H1 (cell line): ENCODE results near the gene CA7. TPM values are rescaled to one million over a fixed set of nuclear protein-coding genes. Genes with fewer than 3 reads are reported as not detected.

Source experiments
- CTCF ChIA-PET: fragments of 300-600 bp; sonication (Branson Sonifier 250); formaldehyde crosslinking; loops from one replicate; lab custom pipeline; 2021; ENCODE audit not compliant: partially characterized antibody; lab: Charles Lee
- POLR2A ChIA-PET: fragments of 300-600 bp; sonication (Branson Sonifier 250); formaldehyde crosslinking; loops from one replicate; lab custom pipeline; 2021; ENCODE audit warnings: inconsistent platforms; ENCODE audit not compliant: partially characterized antibody; lab: Charles Lee
- DNase-seq, 2 experiments: peaks; one replicate each; pipeline versions ENCODE4 v3.0.0 to v3.0.0-alpha.2; 2010 to 2022; ENCODE audit warnings: low spot score in 2 of 2, low read depth in 1 of 2, mixed read lengths in 1 of 2
- FAIRE-seq: peaks from 2 replicates; lab custom pipeline; 2011; peaks lifted over from hg19 to GRCh38; lab: Jason Lieb, UNC
- H2AFZ ChIP-seq: 2 replicates; pipeline ENCODE4 v1.8.1; 2012; ENCODE audit warnings: low read length, inconsistent platforms
- H2AK5ac ChIP-seq: 2 replicates; pipeline ENCODE4 v1.6.1; 2013; ENCODE audit warnings: low read depth, low read length
- H2BK120ac ChIP-seq: replicated peaks from 2 replicates; pipeline ENCODE3; 2013; ENCODE audit warnings: low read depth, low read length, inconsistent platforms
- H2BK12ac ChIP-seq: 2 replicates; pipeline ENCODE4 v1.6.1; 2013; ENCODE audit warnings: low read depth, low read length
- H2BK15ac ChIP-seq: 2 replicates; pipeline ENCODE4 v1.6.1; 2013; ENCODE audit warnings: low read length
- H2BK20ac ChIP-seq: 2 replicates; pipeline ENCODE4 v1.6.1; 2013; ENCODE audit warnings: low read length
- H2BK5ac ChIP-seq: 2 replicates; pipeline ENCODE4 v1.6.1; 2013; ENCODE audit warnings: low read depth, low read length
- H3K14ac ChIP-seq: 2 replicates; pipeline ENCODE4 v1.6.1; 2013; ENCODE audit warnings: inconsistent platforms; ENCODE audit not compliant: insufficient read length
- H3K18ac ChIP-seq: 2 replicates; pipeline ENCODE4 v1.6.1; 2013; ENCODE audit warnings: low read length; ENCODE audit errors: extremely low read depth
- H3K23ac ChIP-seq: 2 replicates; pipeline ENCODE4 v1.6.1; 2013; ENCODE audit warnings: inconsistent platforms; ENCODE audit not compliant: insufficient read length
- H3K23me2 ChIP-seq: 2 replicates; pipeline ENCODE4 v1.6.1; 2013; ENCODE audit warnings: low read depth, low read length
- H3K27ac ChIP-seq: 2 replicates; pipeline ENCODE4 v1.6.1; 2011; ENCODE audit warnings: low read depth, low read length, inconsistent platforms
- H3K27me3 ChIP-seq, 4 experiments: replicated peaks in 1 of 4; 1 replicate in 1 of 4; 2 replicates in 3 of 4; pipeline versions ENCODE4 v1.6.1 to v1.8.1; 2011 to 2013; ENCODE audit warnings: low read length in 3 of 4, mild to moderate bottlenecking in 3 of 4, inconsistent platforms in 2 of 4, mixed read lengths in 2 of 4, moderate library complexity in 1 of 4; ENCODE audit not compliant: control insufficient read depth in 3 of 4, insufficient read depth in 3 of 4; ENCODE audit errors: extremely low read depth in 1 of 4
- H3K36me3 ChIP-seq, 4 experiments: 2 replicates each; pipeline versions ENCODE4 v1.6.1 to v1.8.1; 2011 to 2013; ENCODE audit warnings: mild to moderate bottlenecking in 4 of 4, low read length in 3 of 4, moderate library complexity in 2 of 4, control low read depth in 1 of 4, inconsistent platforms in 1 of 4; ENCODE audit not compliant: insufficient read depth in 4 of 4, control insufficient read depth in 2 of 4
- H3K4ac ChIP-seq: replicated peaks from 2 replicates; pipeline ENCODE3; 2013; ENCODE audit warnings: low read length, low read depth, mixed read lengths, inconsistent platforms; ENCODE audit not compliant: insufficient read length
- H3K4me1 ChIP-seq, 4 experiments: replicated peaks in 1 of 4; 1 replicate in 1 of 4; 2 replicates in 3 of 4; pipeline versions ENCODE4 v1.6.1 to v1.8.1; 2011 to 2013; ENCODE audit warnings: low read length in 3 of 4, inconsistent platforms in 2 of 4, mixed read lengths in 1 of 4; ENCODE audit not compliant: insufficient read depth in 4 of 4, control insufficient read depth in 3 of 4
- H3K4me2 ChIP-seq, 2 experiments: 2 replicates each; pipeline versions ENCODE4 v1.6.1 to v1.8.1; 2011 to 2013; ENCODE audit warnings: low read depth in 2 of 2, low read length in 2 of 2, control low read depth in 1 of 2, inconsistent platforms in 1 of 2, mild to moderate bottlenecking in 1 of 2; ENCODE audit not compliant: insufficient read depth in 1 of 2
- H3K4me3 ChIP-seq, 4 experiments: fragments of 200-600, 300-600 bp in 1 of 4; sonication (generic), shearing (Covaris generic), sonication (Bioruptor Twin) in 1 of 4; 2 replicates each; pipeline versions ENCODE4 v1.5.1 to v1.8.1; 2011 to 2016; ENCODE audit warnings: low read length in 4 of 4, low read depth in 3 of 4, control low read depth in 2 of 4, inconsistent platforms in 2 of 4, mild to moderate bottlenecking in 2 of 4, mixed read lengths in 1 of 4, moderate library complexity in 1 of 4; ENCODE audit not compliant: insufficient read depth in 2 of 4; ENCODE audit errors: extremely low read depth in 1 of 4
- H3K56ac ChIP-seq: replicated peaks from 2 replicates; pipeline ENCODE3; 2013; ENCODE audit warnings: low read depth, mild to moderate bottlenecking, mixed read lengths, low read length, inconsistent platforms; ENCODE audit not compliant: insufficient read length
- H3K79me1 ChIP-seq: 2 replicates; pipeline ENCODE4 v1.6.1; 2013; ENCODE audit warnings: low read depth, low read length, control low read depth
- H3K79me2 ChIP-seq, 2 experiments: 2 replicates each; pipeline versions ENCODE4 v1.6.1 to v1.8.1; 2012 to 2013; ENCODE audit warnings: low read length in 2 of 2, mild to moderate bottlenecking in 2 of 2, inconsistent platforms in 1 of 2; ENCODE audit not compliant: insufficient read depth in 2 of 2, control insufficient read depth in 1 of 2
- H3K9ac ChIP-seq, 4 experiments: replicated peaks in 1 of 4; 1 replicate in 1 of 4; 2 replicates in 3 of 4; pipeline versions ENCODE4 v1.6.1 to v1.8.1; 2011 to 2013; ENCODE audit warnings: low read depth in 3 of 4, low read length in 3 of 4, control low read depth in 2 of 4, mild to moderate bottlenecking in 2 of 4, moderate library complexity in 2 of 4, inconsistent platforms in 1 of 4; ENCODE audit errors: extremely low read depth in 1 of 4
- H3K9me3 ChIP-seq, 2 experiments: 2 replicates each; pipeline versions ENCODE4 v1.6.1 to v1.8.1; 2012 to 2013; ENCODE audit warnings: mild to moderate bottlenecking in 2 of 2, moderate library complexity in 2 of 2, control low read depth in 1 of 2, inconsistent platforms in 1 of 2, low read depth in 1 of 2, low read length in 1 of 2, mixed read lengths in 1 of 2; ENCODE audit not compliant: insufficient read depth in 2 of 2
- H4K20me1 ChIP-seq, 2 experiments: replicated peaks in 1 of 2; 2 replicates each; pipeline versions ENCODE3 to v1.8.1; 2011 to 2013; ENCODE audit warnings: inconsistent platforms in 2 of 2, low read length in 2 of 2, mild to moderate bottlenecking in 1 of 2; ENCODE audit not compliant: insufficient read depth in 2 of 2, control insufficient read depth in 1 of 2
- H4K5ac ChIP-seq: 2 replicates; pipeline ENCODE4 v1.6.1; 2013; ENCODE audit warnings: low read length, low read depth, mixed read lengths, inconsistent platforms; ENCODE audit not compliant: insufficient read length
- H4K8ac ChIP-seq: 2 replicates; pipeline ENCODE4 v1.8.0; 2013; ENCODE audit warnings: mild to moderate bottlenecking, moderate library complexity, low read length, inconsistent platforms; ENCODE audit not compliant: insufficient read depth; ENCODE audit errors: extremely low read depth
- H4K91ac ChIP-seq: replicated peaks from 2 replicates; pipeline ENCODE3; 2013; ENCODE audit warnings: low read length, mixed read lengths, inconsistent platforms; ENCODE audit not compliant: insufficient read length
- CTCF ChIP-seq, 3 experiments: IDR thresholded peaks; 1 replicate in 2 of 3; 2 replicates in 1 of 3; pipeline versions ENCODE4 v1.5.1 to v1.6.1; 2011; ENCODE audit warnings: low read length in 3 of 3, mild to moderate bottlenecking in 3 of 3, inconsistent platforms in 2 of 3, low read depth in 1 of 3, moderate library complexity in 1 of 3; ENCODE audit not compliant: insufficient read depth in 1 of 3; ENCODE audit errors: control extremely low read depth in 1 of 3
- KDM5A ChIP-seq: fragments of 200-600 bp; IDR thresholded peaks from 2 replicates; pipeline ENCODE4 v1.7.1; 2012; ENCODE audit warnings: mild to moderate bottlenecking, low read length, inconsistent platforms, mixed read lengths
- MAFK ChIP-seq: IDR thresholded peaks from 2 replicates; pipeline ENCODE4 v1.6.1; 2012; ENCODE audit warnings: low read depth, mild to moderate bottlenecking, improper control_type of control experiment, low read length
- RAD21 ChIP-seq, 2 experiments: IDR thresholded peaks in 1 of 2; conservative IDR thresholded peaks in 1 of 2; 2 replicates each; pipeline ENCODE4 v1.6.1; 2011; ENCODE audit warnings: low read depth in 2 of 2, low read length in 2 of 2, improper control_type of control experiment in 1 of 2, inconsistent platforms in 1 of 2, mild to moderate bottlenecking in 1 of 2, moderate library complexity in 1 of 2
- TBP ChIP-seq: IDR thresholded peaks from 2 replicates; pipeline ENCODE4 v1.6.1; 2011; ENCODE audit warnings: low read depth, low read length, improper control_type of control experiment
- WGBS, 2 experiments: shearing (Covaris generic) in 1 of 2; methylation state at CpG; one replicate each; pipeline versions ENCODE4 v1.1.6 to v1.1.7; 2013 to 2015; ENCODE audit warnings: low lambda C conversion rate in 2 of 2, mixed read lengths in 2 of 2, inconsistent platforms in 1 of 2, low coverage in 1 of 2, missing lambda C conversion rate in 1 of 2; ENCODE audit not compliant: insufficient replicate concordance in 2 of 2, insufficient coverage in 1 of 2, insufficient read length in 1 of 2; ENCODE audit errors: extremely low coverage in 1 of 2, missing lambda C conversion rate in 1 of 2; 5-methylcytosine and 5-hydroxymethylcytosine counted together
- polyA plus RNA-seq, 7 experiments: library from polyadenylated mRNA; depleted of rRNA in 3 of 7; stranded (reverse) in 5 of 7; unstranded in 2 of 7; fragments of >200 nt in 5 of 7; fragments of 200-250 nt in 2 of 7; gene quantifications; 1 replicate in 5 of 7; 2 replicates in 1 of 7; 4 replicates in 1 of 7; pipeline versions ENCODE4 v1.2.1 to v1.2.3, GENCODE V29; 2011 to 2013; ENCODE audit warnings: missing spikeins in 2 of 7, mixed read lengths in 2 of 7
- total RNA-seq: library from RNA; stranded (reverse); fragmentation: NEBNext Ultra II Directional; extraction: Animal tissue kit (Norgen Biotek cat#: 25700); gene quantifications from 2 replicates; pipeline ENCODE4 v1.2.1, GENCODE V29; 2021

Gene CA7
- total and polyA plus RNA-seq, 2 of the 8 experiments (the other 6 are each of a cell fraction or from before 2014, with no cell fraction given) = 1.7 to 2.7 TPM

- H3K79me1 ChIP-seq = no peaks in the 10 kb centered on the region
- no peak overlapping the region for H2AFZ ChIP-seq
- POLR2A ChIA-PET = interaction anchor here (0.8 to 2.7 kb wide), 7 partner anchors 9 to 35 kb away, joined by 3 to 7 read pairs (median 4); partner anchors contain the start of gene PDP2
- H3K18ac ChIP-seq = no peak overlapping the region; the same call in 1 of the 2 replicates
- WGBS, 2 experiments = 63% methylated on average over 11 of the region's 11 CpGs; no CpG with 5 or more reads in 1 of the 2 experiments
- H3K27me3 ChIP-seq = no peaks in the 10 kb centered on the region; a peak in 1 of 7 replicates
- no peak overlapping the region for H3K23ac ChIP-seq
- H4K20me1 ChIP-seq = peaks cover 4 to 9% of the 10 kb centered on the region in 2 experiments
- CTCF ChIA-PET = interaction anchor here (0.8 to 42.0 kb wide), 29 partner anchors 9 to 343 kb away, joined by 3 to 1009 read pairs (median 4); partner anchors contain the start of genes B3GNT9, CDH16, CES3 and CIAO2B
- H4K8ac ChIP-seq = no peak overlapping the region; the same call in 1 of the 2 replicates
- FAIRE-seq (peak; percentile 57), DNase-seq (peak in 1 of 2 experiments; percentile 72)
- H3K4me2 ChIP-seq = no peak overlapping the region
- H2BK12ac ChIP-seq = no peak overlapping the region
- no peak overlapping the region for H3K56ac ChIP-seq
- no peaks in the 10 kb centered on the region for H3K36me3 ChIP-seq
- H2BK20ac ChIP-seq = no peak overlapping the region
- H2BK15ac ChIP-seq = no peak overlapping the region
- H3K9ac ChIP-seq = no peak overlapping the region
- no peak overlapping the region for H3K14ac ChIP-seq
- H3K4me3 ChIP-seq = no peak overlapping the region
- TF ChIP-seq CTCF (IDR thresholded peaks at IDR 0.05; ENCODE audit: control extremely low read depth in 1 of 3, insufficient read depth in 1 of 3, low read depth in 1 of 3, low read length in 3 of 3) (peak; percentile 85 to 91 (median 91)), KDM5A (no peak), RAD21 (IDR thresholded peaks at IDR 0.05 in 1 of 2, conservative IDR thresholded peaks at IDR 0.05 in 1 of 2; ENCODE audit: low read depth in 2 of 2, low read length in 2 of 2) (peak; percentile 95 to 96), TBP (0 out of 2 replicates have a peak, but pooled peaks have one; percentile 24), MAFK (no peak)
- H2AK5ac ChIP-seq = no peak overlapping the region
- H3K27ac ChIP-seq = no peak overlapping the region
- peaks cover 0 to 3% (median 1%) of the 10 kb centered on the region in 4 experiments; a peak in 3 of 7 replicates for H3K4me1 ChIP-seq
- H4K91ac ChIP-seq = no peak overlapping the region
- H3K4ac ChIP-seq = no peak overlapping the region
- H3K9me3 ChIP-seq = no peaks in the 10 kb centered on the region
- H2BK5ac ChIP-seq = no peak overlapping the region
- no peaks in the 10 kb centered on the region for H3K79me2 ChIP-seq
- no peak overlapping the region for H4K5ac ChIP-seq
- H3K23me2 ChIP-seq = no peaks in the 10 kb centered on the region
- no peak overlapping the region for H2BK120ac ChIP-seq
These were observed 50.9 kb downstream of the CA7 start for GRCh38 chr16:66894948-66895688.
